Spleen (tissue), 11 donors: ENCODE results near the gene DRD4. TPM values are rescaled to one million over a fixed set of nuclear protein-coding genes. Genes with fewer than 3 reads are reported as not detected.
A peak's percentile ranks its signal among the peaks of the same experiment; 100 is the strongest.

Experiments used
- DNase-seq: peaks from one replicate; pipeline ENCODE4 v3.0.0-alpha.2; 2020
- H3K27ac ChIP-seq, 8 donors: fragments of 200-600 bp; sonication (generic) in 7 of 8; 1 replicate in 4 of 8; 2 replicates in 4 of 8; pipeline versions ENCODE4 v1.5.0 to v1.8.0; 2016 to 2021; ENCODE audit warnings: inconsistent platforms in 4 of 8, mild to moderate bottlenecking in 4 of 8, moderate library complexity in 1 of 8
- H3K27me3 ChIP-seq, 7 donors: fragments of 200-600 bp; sonication (generic) in 6 of 7; replicated peaks in 1 of 7; 1 replicate in 4 of 7; 2 replicates in 3 of 7; pipeline versions ENCODE4 v1.5.0 to v1.8.0; 2016 to 2021; ENCODE audit warnings: inconsistent platforms in 3 of 7, mild to moderate bottlenecking in 1 of 7
- H3K36me3 ChIP-seq, 6 donors: fragments of 200-600 bp; sonication (generic) in 5 of 6; 1 replicate in 4 of 6; 2 replicates in 2 of 6; pipeline versions ENCODE4 v1.5.0 to v1.8.0; 2016 to 2021; ENCODE audit warnings: inconsistent platforms in 2 of 6
- H3K4me1 ChIP-seq, 6 donors: fragments of 200-600 bp; sonication (generic) in 5 of 6; 1 replicate in 3 of 6; 2 replicates in 3 of 6; pipeline versions ENCODE4 v1.5.0 to v1.8.0; 2016 to 2021; ENCODE audit warnings: inconsistent platforms in 3 of 6
- H3K4me3 ChIP-seq, 8 donors: fragments of 200-600 bp; sonication (generic) in 7 of 8; 1 replicate in 4 of 8; 2 replicates in 4 of 8; pipeline versions ENCODE4 v1.5.0 to v1.8.0; 2016 to 2021; ENCODE audit warnings: inconsistent platforms in 4 of 8, mild to moderate bottlenecking in 4 of 8, moderate library complexity in 2 of 8
- H3K9me3 ChIP-seq, 8 donors: fragments of 200-600 bp; sonication (generic) in 7 of 8; 1 replicate in 4 of 8; 2 replicates in 4 of 8; pipeline versions ENCODE4 v1.5.0 to v1.8.0; 2016 to 2021; ENCODE audit warnings: inconsistent platforms in 4 of 8
- CTCF ChIP-seq, 11 experiments: fragments of 200-600 bp in 7 of 11; fragments of 450-650 bp in 4 of 11; sonication (generic) in 4 of 11; IDR thresholded peaks in 8 of 11; conservative IDR thresholded peaks in 3 of 11; 1 replicate in 7 of 11; 2 replicates in 4 of 11; pipeline versions ENCODE4 v1.4.0 to v1.8.0; 2016 to 2021; ENCODE audit warnings: antibody characterized with exemption in 11 of 11, inconsistent platforms in 4 of 11, mild to moderate bottlenecking in 1 of 11
- POLR2A ChIP-seq, 3 donors: fragments of 450-650 bp; IDR thresholded peaks; one replicate each; pipeline ENCODE4 v1.5.1; 2017; ENCODE audit warnings: antibody characterized with exemption in 3 of 3, mild to moderate bottlenecking in 1 of 3
- POLR2AphosphoS5 ChIP-seq, 3 donors: sonication (generic); formaldehyde crosslinking; IDR thresholded peaks; one replicate each; pipeline ENCODE4 v1.5.1; 2017; ENCODE audit warnings: antibody characterized with exemption in 3 of 3
- WGBS, 5 donors: extraction: QIAGEN DNeasy Blood & Tissue Kit in 3 of 5; methylation state at CpG; one replicate each; pipeline versions ENCODE4 v1.1.5 to v1.1.7; 2013 to 2018; 5-methylcytosine and 5-hydroxymethylcytosine counted together
- intact Hi-C: fragments of 100-400 bp; cut with DNase I; formaldehyde crosslinking; loops from one replicate; pipeline ENCODE4 v1.15.0; 2023; ENCODE audit warnings: low total_unique reads
- polyA plus RNA-seq, 3 donors: library from polyadenylated mRNA; stranded (reverse); fragments of 200-250 nt; gene quantifications; one replicate each; pipeline ENCODE4 v1.2.1, GENCODE V29; 2013
- total RNA-seq, 7 donors: library from RNA; depleted of rRNA in 3 of 7; stranded (reverse); fragments of >200 nt in 3 of 7; fragmentation: NEBNext Ultra II Directional in 4 of 7; extraction: Animal tissue kit (Norgen Biotek cat#: 25700) in 4 of 7; gene quantifications; one replicate each; pipeline versions ENCODE4 v1.1.0 to v1.2.1, GENCODE V29; 2016 to 2021
- donor health status: healthy with polysubstance abuse.
- donor health status: DM: no; HTN: no; CAD: no; lungs with moderate emphysema.
- donor health status: DM: no; HTN: no; CAD: no.
- donor health status: Bipolar disorder and iron deficiency.
- donor health status: healthy.
- donor health status: DM: no; HTN: no; CAD: no.
- donor health status: DM: yes; HTN: yes; CAD: no.

DRD4 gene
- total and polyA plus RNA-seq, 10 donors = 0.12 to 0.86 (median 0.44) TPM; not detected in 3

DNA sequence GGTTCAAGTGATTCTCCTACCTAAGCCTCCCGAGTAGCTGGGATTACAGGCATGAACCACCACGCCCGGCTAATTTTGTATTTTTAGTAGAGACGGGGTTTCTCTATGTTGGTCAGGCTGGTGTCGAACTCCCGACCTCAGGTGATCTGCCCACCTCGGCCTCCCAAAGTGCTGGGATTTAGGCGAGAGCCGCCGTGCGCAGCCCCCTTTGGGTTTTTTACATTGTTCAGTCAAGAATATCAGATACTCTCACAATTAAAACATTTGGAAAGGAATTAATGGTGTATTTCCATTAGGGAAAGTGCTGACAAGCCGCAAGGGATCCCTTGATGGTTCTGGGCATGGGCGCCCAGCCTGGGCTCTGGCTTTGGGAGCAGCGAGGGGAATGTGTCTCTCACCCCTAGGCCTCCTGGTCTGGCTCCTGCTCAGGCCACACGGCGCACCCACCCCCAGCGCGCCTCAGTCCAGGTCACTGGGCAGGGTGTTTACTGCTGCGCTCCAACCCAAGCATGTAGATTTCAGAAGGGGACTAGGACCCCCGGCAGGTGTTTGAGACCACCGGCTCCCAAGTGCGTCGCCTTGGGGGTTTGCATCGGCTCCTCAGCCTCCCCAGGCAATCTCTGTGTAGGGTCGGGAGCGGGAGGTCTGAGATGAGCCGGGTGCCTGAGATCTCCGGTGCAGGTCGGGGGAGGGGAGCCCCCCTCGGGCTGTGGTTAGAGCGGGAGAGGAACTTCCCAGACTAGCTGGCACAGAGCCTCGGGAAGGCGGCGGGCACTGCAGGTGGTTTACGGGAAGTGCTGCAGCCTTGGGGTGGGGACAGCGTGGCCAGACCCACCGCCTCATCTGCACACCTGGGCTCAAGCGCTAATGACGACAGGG, 20.5 kb upstream of the DRD4 start:
- Histone ChIP-seq H3K27ac (peak overlapping the region; percentile 89 to 98 (median 96)), H3K36me3 (peaks cover 4 to 54% (median 28%) of the 10 kb centered on the region in 6 donors), H3K27me3 (no peaks in the 10 kb centered on the region), H3K4me1 (peaks cover 21 to 68% (median 43%) of the 10 kb centered on the region in 6 donors), H3K9me3 (no peaks in the 10 kb centered on the region), H3K4me3 (peak overlapping the region in 7 of 8 donors; percentile 55 to 91 (median 67))
- DNase-seq = peak; percentile 84
- TF ChIP-seq POLR2A (IDR thresholded peaks at IDR 0.05) = no peak
- peak in 1 of 3 donors; percentile 63 for TF ChIP-seq POLR2AphosphoS5 (IDR thresholded peaks at IDR 0.05)
- intact Hi-C loops = no loop called here
- WGBS, 5 donors = 61 to 77% (median 65%) methylated on average over 31 to 39 of the region's 39 CpGs

DNA sequence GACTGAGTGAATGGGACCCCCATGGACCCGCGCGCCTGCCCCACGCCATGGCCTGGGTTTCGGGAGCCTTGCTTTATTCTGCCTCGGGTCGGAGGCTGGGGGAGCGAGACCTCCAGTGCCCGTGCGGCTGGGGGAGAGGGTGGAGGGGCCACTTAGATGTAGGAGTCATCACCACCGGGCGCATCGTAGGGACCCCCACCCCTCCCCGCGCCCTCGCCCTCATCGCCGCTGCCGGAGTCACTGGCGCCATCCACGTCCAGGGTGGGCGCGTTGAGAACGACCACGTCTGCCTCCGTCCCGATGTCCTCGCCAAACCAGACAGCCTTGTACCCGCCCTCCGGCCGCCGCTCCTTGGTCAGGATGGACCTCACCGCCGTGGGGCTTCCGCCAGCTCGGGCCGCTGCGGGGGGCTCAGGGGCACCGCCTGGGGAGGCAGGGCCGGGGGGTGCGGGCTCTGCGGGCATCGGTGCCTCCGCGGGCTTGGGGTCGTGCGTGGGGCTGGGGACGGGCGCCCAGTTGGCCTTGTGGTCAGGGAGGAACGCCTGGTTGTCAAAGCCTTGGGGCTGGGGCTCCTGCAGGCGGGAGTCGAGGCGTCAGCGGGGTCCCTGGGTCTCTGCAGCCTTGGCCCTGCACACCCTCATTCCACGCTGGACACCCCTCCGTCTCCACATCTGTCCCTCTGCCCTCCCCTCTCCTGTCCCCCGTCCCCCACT, 19.7 kb upstream of the DRD4 start:
- peaks cover 0 to 54% (median 20%) of the 10 kb centered on the region in 6 donors for H3K36me3 ChIP-seq
- intact Hi-C loops = no loop called here
- no peak for TF ChIP-seq CTCF (IDR thresholded peaks at IDR 0.05 in 8 of 11, conservative IDR thresholded peaks at IDR 0.05 in 3 of 11)
- no peak for TF ChIP-seq POLR2A (IDR thresholded peaks at IDR 0.05)
- TF ChIP-seq POLR2AphosphoS5 (IDR thresholded peaks at IDR 0.05) = peak in 1 of 3 donors; percentile 2
- H3K4me1 ChIP-seq = peaks cover 21 to 62% (median 42%) of the 10 kb centered on the region in 6 donors
- no peaks in the 10 kb centered on the region for H3K9me3 ChIP-seq
- no peaks in the 10 kb centered on the region for H3K27me3 ChIP-seq
- 90 to 94% (median 93%) methylated on average over 30 to 57 of the region's 57 CpGs for WGBS, 5 donors
- DNase-seq = peak; percentile 84
- peak overlapping the region in 2 of 8 donors; percentile 94 to 97 for H3K27ac ChIP-seq
- no peak overlapping the region for H3K4me3 ChIP-seq

DNA sequence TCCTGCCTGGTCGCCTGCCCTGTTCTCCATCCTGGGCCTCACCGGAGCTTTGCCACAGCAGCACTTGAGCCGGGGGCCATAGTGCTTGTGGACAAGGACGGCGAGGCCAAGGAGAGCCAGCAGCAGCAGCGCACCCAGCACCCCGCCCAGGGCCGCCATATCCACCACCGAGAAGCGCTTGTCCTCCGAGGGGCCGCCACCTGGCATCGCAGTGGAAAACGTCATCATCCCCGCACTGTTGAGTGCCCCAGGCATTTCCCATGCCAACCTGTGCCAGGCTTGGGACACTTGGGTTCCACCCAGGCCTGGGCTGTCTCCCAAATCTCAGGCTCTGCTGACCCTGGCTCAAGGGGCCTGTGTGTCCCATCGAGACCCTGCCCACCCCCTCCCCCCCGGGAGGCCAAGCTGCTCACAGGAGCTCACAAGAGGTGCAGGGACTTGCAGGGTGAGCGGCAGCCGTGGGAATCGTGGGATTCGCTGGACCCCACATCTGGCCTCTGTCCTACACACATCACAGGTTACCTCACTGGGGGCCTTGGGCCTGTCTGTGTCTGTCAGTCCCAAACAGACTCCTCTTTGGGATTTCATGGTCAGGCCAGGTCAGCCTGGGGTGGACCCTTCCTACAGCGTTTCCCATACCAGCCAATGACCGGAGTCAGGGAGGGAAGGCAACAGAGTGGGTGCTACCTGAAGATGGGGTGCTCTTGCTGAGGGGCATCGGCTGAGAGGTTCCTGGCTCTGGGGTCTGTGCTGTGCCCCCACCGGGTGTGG, 19.0 kb upstream of the DRD4 start:
- intact Hi-C loops = no loop called here
- no peak overlapping the region for H3K4me3 ChIP-seq
- 92 to 96% (median 94%) methylated on average over 15 to 25 of the region's 25 CpGs for WGBS, 5 donors
- DNase-seq = no peak
- H3K27me3 ChIP-seq = no peaks in the 10 kb centered on the region
- H3K4me1 ChIP-seq = peaks cover 21 to 55% (median 37%) of the 10 kb centered on the region in 6 donors
- TF ChIP-seq POLR2AphosphoS5 (IDR thresholded peaks at IDR 0.05) = peak in 1 of 3 donors; percentile 44
- no peak for TF ChIP-seq CTCF (IDR thresholded peaks at IDR 0.05 in 8 of 11, conservative IDR thresholded peaks at IDR 0.05 in 3 of 11)
- no peak for TF ChIP-seq POLR2A (IDR thresholded peaks at IDR 0.05)
- no peaks in the 10 kb centered on the region for H3K9me3 ChIP-seq
- no peak overlapping the region for H3K27ac ChIP-seq
- peaks cover 0 to 54% (median 13%) of the 10 kb centered on the region in 6 donors for H3K36me3 ChIP-seq
